Sigmoid colon (tissue), 7 donors: ENCODE data around the gene CTNNA1. TPM values are rescaled to one million over a fixed set of nuclear protein-coding genes. Genes with fewer than 3 reads are reported as not detected.

Experiments used
- DNase-seq: peaks from one replicate; pipeline ENCODE4 v3.0.0-alpha.2; 2019
- H3K27ac ChIP-seq, 4 donors: fragments of 200-600 bp; sonication (generic); one replicate each; pipeline ENCODE4 v1.5.1; 2016 to 2019; ENCODE audit warnings: mild to moderate bottlenecking in 1 of 4
- H3K27me3 ChIP-seq, 3 donors: fragments of 200-600 bp; sonication (generic); one replicate each; pipeline ENCODE4 v1.5.1; 2019; ENCODE audit warnings: mild to moderate bottlenecking in 1 of 3
- H3K36me3 ChIP-seq, 4 donors: fragments of 200-600 bp; sonication (generic); one replicate each; pipeline ENCODE4 v1.5.1; 2016 to 2019
- H3K4me1 ChIP-seq, 4 donors: fragments of 200-600 bp; sonication (generic); one replicate each; pipeline ENCODE4 v1.5.1; 2017 to 2019
- H3K4me3 ChIP-seq, 4 donors: fragments of 200-600 bp; sonication (generic); one replicate each; pipeline ENCODE4 v1.5.1; 2017 to 2019; ENCODE audit warnings: mild to moderate bottlenecking in 2 of 4, moderate library complexity in 1 of 4
- H3K9me3 ChIP-seq, 4 donors: fragments of 200-600 bp in 3 of 4; sonication (generic) in 3 of 4; one replicate each; pipeline versions ENCODE4 v1.5.1 to v1.6.1; 2013 to 2019
- EP300 ChIP-seq, 4 donors: sonication (generic); formaldehyde crosslinking; IDR thresholded peaks; one replicate each; pipeline ENCODE4 v1.6.1; 2017; ENCODE audit warnings: antibody characterized with exemption in 4 of 4
- POLR2A ChIP-seq, 2 donors: fragments of 450-650 bp; IDR thresholded peaks; one replicate each; pipeline ENCODE4 v1.6.1; 2016; ENCODE audit warnings: antibody characterized with exemption in 2 of 2, mild to moderate bottlenecking in 2 of 2, moderate library complexity in 2 of 2
- POLR2AphosphoS5 ChIP-seq, 4 donors: sonication (generic); formaldehyde crosslinking; IDR thresholded peaks; one replicate each; pipeline ENCODE4 v1.6.1; 2017; ENCODE audit warnings: antibody characterized with exemption in 4 of 4
- WGBS, 2 donors: extraction: QIAGEN DNeasy Blood & Tissue Kit; methylation state at CpG; one replicate each; pipeline ENCODE4 v1.1.7; 2013; 5-methylcytosine and 5-hydroxymethylcytosine counted together
- intact Hi-C: fragments of 100-400 bp; cut with DNase I; formaldehyde crosslinking; loops from one replicate; pipeline ENCODE4 v1.15.1; 2023
- polyA plus RNA-seq, 3 donors: library from polyadenylated mRNA; stranded (reverse); fragments of 200-250 nt; gene quantifications; one replicate each; pipeline ENCODE4 v1.2.3, GENCODE V29; 2013
- total RNA-seq, 4 donors: library from RNA; depleted of rRNA; stranded (reverse); fragments of >200 nt; gene quantifications; one replicate each; pipeline ENCODE4 v1.1.0, GENCODE V29; 2016
- TF ChIP-seq, protein P1 (sequence below), 4 experiments: fragments of 450-650 bp in 3 of 4; fragments of 200-600 bp in 1 of 4; IDR thresholded peaks; one replicate each; pipeline ENCODE4 v1.5.1; 2016 to 2019; ENCODE audit warnings: antibody characterized with exemption in 4 of 4, mild to moderate bottlenecking in 3 of 4, moderate library complexity in 2 of 4
- donor health status: healthy with polysubstance abuse.
- donor health status: Bipolar disorder and iron deficiency.
- donor health status: healthy.

CTNNA1 gene
- total and polyA plus RNA-seq, 7 donors: 163 to 256 (median 188) TPM

DNA sequence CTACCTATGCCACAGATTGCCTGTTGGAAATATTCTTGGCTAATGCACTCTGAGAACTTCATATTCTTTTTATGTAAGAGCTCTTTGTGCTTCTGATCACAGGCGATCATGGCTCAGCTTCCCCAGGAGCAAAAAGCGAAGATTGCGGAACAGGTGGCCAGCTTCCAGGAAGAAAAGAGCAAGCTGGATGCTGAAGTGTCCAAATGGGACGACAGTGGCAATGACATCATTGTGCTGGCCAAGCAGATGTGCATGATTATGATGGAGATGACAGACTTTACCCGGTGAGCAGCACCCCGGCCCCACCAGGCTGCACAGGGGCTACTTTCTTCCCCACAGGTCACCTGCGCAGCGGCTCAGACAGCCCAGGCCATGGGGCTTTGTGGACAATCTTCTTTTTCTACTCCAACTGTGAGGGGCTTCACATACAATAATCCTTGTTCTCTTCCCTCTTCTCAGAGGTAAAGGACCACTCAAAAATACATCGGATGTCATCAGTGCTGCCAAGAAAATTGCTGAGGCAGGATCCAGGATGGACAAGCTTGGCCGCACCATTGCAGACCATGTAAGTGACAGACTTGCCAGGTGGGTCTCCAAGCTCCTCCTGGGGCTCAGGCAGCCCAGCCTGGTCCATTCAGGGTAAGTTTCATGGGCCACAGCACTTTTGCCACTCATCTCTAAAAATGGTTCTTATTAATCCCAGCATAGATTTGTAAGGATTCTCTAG, 177.3 kb downstream of the CTNNA1 start:
- no peak overlapping the region for H3K27ac ChIP-seq
- H3K9me3 ChIP-seq: no peaks in the 10 kb centered on the region
- intact Hi-C loops: no loop called here
- H3K36me3 ChIP-seq: peaks cover 23 to 94% (median 71%) of the 10 kb centered on the region in 4 donors
- no peak overlapping the region for H3K4me3 ChIP-seq
- H3K27me3 ChIP-seq: no peaks in the 10 kb centered on the region
- peaks cover 0 to 14% (median 6%) of the 10 kb centered on the region in 4 donors for H3K4me1 ChIP-seq
- 82 to 92% methylated on average over 10 of the region's 10 CpGs for WGBS, 2 donors
- DNase-seq: no peak
- no peak for TF ChIP-seq POLR2AphosphoS5 (IDR thresholded peaks at IDR 0.05)
- TF ChIP-seq, protein P1, sequence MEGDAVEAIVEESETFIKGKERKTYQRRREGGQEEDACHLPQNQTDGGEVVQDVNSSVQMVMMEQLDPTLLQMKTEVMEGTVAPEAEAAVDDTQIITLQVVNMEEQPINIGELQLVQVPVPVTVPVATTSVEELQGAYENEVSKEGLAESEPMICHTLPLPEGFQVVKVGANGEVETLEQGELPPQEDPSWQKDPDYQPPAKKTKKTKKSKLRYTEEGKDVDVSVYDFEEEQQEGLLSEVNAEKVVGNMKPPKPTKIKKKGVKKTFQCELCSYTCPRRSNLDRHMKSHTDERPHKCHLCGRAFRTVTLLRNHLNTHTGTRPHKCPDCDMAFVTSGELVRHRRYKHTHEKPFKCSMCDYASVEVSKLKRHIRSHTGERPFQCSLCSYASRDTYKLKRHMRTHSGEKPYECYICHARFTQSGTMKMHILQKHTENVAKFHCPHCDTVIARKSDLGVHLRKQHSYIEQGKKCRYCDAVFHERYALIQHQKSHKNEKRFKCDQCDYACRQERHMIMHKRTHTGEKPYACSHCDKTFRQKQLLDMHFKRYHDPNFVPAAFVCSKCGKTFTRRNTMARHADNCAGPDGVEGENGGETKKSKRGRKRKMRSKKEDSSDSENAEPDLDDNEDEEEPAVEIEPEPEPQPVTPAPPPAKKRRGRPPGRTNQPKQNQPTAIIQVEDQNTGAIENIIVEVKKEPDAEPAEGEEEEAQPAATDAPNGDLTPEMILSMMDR (IDR thresholded peaks at IDR 0.05): no peak
- TF ChIP-seq POLR2A (IDR thresholded peaks at IDR 0.05): no peak
- no peak for TF ChIP-seq EP300 (IDR thresholded peaks at IDR 0.05)

DNA sequence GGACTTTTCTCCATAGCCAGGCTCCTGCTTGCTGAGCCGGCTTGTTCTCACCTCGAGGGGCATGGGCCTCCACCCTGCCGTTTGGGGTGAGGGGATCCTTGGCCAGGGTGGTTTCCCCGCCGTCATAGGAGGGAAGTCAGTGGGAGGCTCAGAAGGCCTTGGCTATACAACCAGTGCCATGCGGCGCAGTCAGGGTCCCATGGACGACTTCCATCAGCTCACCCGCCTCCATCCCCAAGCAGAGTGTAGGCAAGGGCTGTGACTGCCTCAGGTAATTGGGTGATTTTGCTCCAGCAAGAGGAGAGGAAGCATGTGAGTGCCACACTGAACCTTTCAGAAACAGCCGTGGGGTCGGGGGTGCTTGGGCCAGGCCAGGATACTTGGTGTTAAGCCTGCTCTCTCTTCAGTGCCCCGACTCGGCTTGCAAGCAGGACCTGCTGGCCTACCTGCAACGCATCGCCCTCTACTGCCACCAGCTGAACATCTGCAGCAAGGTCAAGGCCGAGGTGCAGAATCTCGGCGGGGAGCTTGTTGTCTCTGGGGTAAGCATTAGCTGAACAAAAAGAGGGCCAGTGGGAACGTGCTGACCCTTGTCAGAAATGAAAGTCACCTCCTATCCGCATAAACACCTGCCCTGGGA, 179.1 kb downstream of the CTNNA1 start:
- intact Hi-C loops: no loop called here
- Histone ChIP-seq H3K4me3 (no peak overlapping the region), H3K27ac (no peak overlapping the region), H3K4me1 (peaks cover 0 to 10% (median 5%) of the 10 kb centered on the region in 4 donors), H3K27me3 (no peaks in the 10 kb centered on the region), H3K36me3 (peaks cover 15 to 83% (median 54%) of the 10 kb centered on the region in 4 donors), H3K9me3 (no peaks in the 10 kb centered on the region)
- no peak for DNase-seq
- 88 to 91% methylated on average over 20 of the region's 20 CpGs for WGBS, 2 donors
- TF ChIP-seq EP300 (IDR thresholded peaks at IDR 0.05) (no peak), POLR2AphosphoS5 (IDR thresholded peaks at IDR 0.05) (no peak), POLR2A (IDR thresholded peaks at IDR 0.05) (no peak)
- TF ChIP-seq, protein P1 (IDR thresholded peaks at IDR 0.05): no peak

DNA sequence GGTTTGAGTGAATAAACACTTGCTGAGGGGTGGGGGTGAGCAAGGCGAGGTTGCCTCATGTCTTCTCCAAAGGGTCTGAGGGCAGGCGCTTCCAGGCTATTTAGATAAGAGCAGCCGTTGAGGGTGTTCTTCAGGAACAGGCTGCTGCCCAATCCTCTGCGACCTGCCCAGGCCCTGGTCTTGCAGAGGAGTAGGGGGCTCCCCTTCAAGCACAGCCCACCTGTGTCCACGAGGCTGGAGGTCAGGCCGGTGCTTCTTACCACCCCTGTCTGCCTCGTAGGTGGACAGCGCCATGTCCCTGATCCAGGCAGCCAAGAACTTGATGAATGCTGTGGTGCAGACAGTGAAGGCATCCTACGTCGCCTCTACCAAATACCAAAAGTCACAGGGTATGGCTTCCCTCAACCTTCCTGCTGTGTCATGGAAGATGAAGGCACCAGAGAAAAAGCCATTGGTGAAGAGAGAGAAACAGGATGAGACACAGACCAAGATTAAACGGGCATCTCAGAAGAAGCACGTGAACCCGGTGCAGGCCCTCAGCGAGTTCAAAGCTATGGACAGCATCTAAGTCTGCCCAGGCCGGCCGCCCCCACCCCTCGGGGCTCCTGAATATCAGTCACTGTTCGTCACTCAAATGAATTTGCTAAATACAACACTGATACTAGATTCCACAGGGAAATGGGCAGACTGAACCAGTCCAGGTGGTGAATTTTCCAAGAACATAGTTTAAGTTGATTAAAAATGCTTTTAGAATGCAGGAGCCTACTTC, 180.5 kb downstream of the CTNNA1 start:
- Histone ChIP-seq H3K36me3 (peaks cover 15 to 74% (median 54%) of the 10 kb centered on the region in 4 donors), H3K4me3 (no peak overlapping the region), H3K9me3 (no peaks in the 10 kb centered on the region), H3K27me3 (no peaks in the 10 kb centered on the region), H3K27ac (no peak overlapping the region), H3K4me1 (no peaks in the 10 kb centered on the region)
- DNase-seq: no peak
- TF ChIP-seq, protein P1 (IDR thresholded peaks at IDR 0.05): no peak
- no peak for TF ChIP-seq POLR2AphosphoS5 (IDR thresholded peaks at IDR 0.05)
- intact Hi-C loops: no loop called here
- 92% methylated on average over 18 of the region's 18 CpGs for WGBS, 2 donors

- TF ChIP-seq POLR2A (IDR thresholded peaks at IDR 0.05) (no peak), POLR2AphosphoS5 (IDR thresholded peaks at IDR 0.05) (peak in 1 of 4 donors; percentile 11)
- Histone ChIP-seq H3K4me1 (no peaks in the 10 kb centered on the region), H3K9me3 (no peaks in the 10 kb centered on the region), H3K4me3 (no peak overlapping the region), H3K27me3 (no peaks in the 10 kb centered on the region), H3K36me3 (peaks cover 13 to 62% (median 46%) of the 10 kb centered on the region in 4 donors), H3K27ac (no peak overlapping the region)
- intact Hi-C loops: no loop called here
- 93 to 94% methylated on average over 12 of the region's 12 CpGs for WGBS, 2 donors
- DNase-seq: no peak
Observed at GRCh38 chr5:138934971-138935370, 181.7 kb downstream of the CTNNA1 start.

DNA sequence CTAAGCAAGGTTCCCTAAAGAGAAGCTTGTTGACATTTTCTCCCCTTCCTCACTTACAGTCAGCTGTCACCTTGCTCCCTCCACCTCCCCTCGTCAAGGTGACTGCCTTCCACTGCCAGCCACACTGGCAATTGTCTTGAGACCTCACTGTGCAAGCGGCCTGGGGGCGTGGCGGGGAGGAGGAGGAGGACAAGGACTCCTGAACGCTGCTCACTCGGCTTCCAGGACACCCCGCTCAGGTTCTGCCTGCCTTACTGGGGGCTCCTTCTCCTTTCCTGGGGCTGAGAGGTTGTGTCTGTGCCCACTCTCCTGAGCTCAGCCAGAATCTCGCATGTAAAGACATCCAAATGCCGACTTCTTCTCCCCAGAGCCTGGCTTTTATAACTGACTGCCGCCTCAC, 182.2 kb downstream of the CTNNA1 start:
- Histone ChIP-seq H3K36me3 (peaks cover 10 to 57% (median 41%) of the 10 kb centered on the region in 4 donors), H3K4me1 (no peaks in the 10 kb centered on the region), H3K27me3 (no peaks in the 10 kb centered on the region), H3K27ac (no peak overlapping the region), H3K4me3 (no peak overlapping the region), H3K9me3 (no peaks in the 10 kb centered on the region)
- no peak for TF ChIP-seq EP300 (IDR thresholded peaks at IDR 0.05)
- no peak for TF ChIP-seq POLR2A (IDR thresholded peaks at IDR 0.05)
- TF ChIP-seq, protein P1 (IDR thresholded peaks at IDR 0.05): no peak
- TF ChIP-seq POLR2AphosphoS5 (IDR thresholded peaks at IDR 0.05): no peak
- WGBS, 2 donors: 92% methylated on average over 10 of the region's 10 CpGs
- intact Hi-C loops: no loop called here
- no peak for DNase-seq
